Large intestine (tissue), 3 donors: Measurements from ENCODE around the gene SRGAP3. TPM values are rescaled to one million over a fixed set of nuclear protein-coding genes. Genes with fewer than 3 reads are reported as not detected.

Experiments used
- DNase-seq, 2 donors: peaks; one replicate each; pipeline versions ENCODE4 v3.0.0 to v3.0.0-alpha.2; 2013
- H3K27ac ChIP-seq: one replicate; pipeline ENCODE4 v1.5.1; 2013; ENCODE audit warnings: low read length
- H3K27me3 ChIP-seq: 2 replicates; pipeline ENCODE4 v1.6.1; 2013; ENCODE audit warnings: low read length; ENCODE audit not compliant: control insufficient read depth, insufficient read depth
- H3K36me3 ChIP-seq: 2 replicates; pipeline ENCODE4 v1.6.1; 2013; ENCODE audit warnings: low read length; ENCODE audit not compliant: control insufficient read depth, insufficient read depth
- H3K4me1 ChIP-seq: one replicate; pipeline ENCODE4 v1.6.1; 2013; ENCODE audit warnings: low read length; ENCODE audit not compliant: control insufficient read depth, insufficient read depth
- H3K4me3 ChIP-seq: one replicate; pipeline ENCODE4 v1.5.1; 2013; ENCODE audit warnings: low read length
- H3K9me3 ChIP-seq: one replicate; pipeline ENCODE4 v1.6.1; 2013; ENCODE audit warnings: mild to moderate bottlenecking, low read depth, low read length, moderate library complexity; ENCODE audit not compliant: control insufficient read depth
- WGBS: methylation state at CpG from one replicate; pipeline ENCODE4 v1.1.5; 2013; ENCODE audit warnings: low lambda C conversion rate; ENCODE audit not compliant: insufficient coverage; 5-methylcytosine and 5-hydroxymethylcytosine counted together
- polyA plus RNA-seq: library from polyadenylated mRNA; unstranded; fragments of 120-200 nt; gene quantifications from one replicate; pipeline ENCODE4 v1.2.1, GENCODE V29; 2013

SRGAP3 gene
- polyA plus RNA-seq, 1 donor, result 6.5 TPM

DNA sequence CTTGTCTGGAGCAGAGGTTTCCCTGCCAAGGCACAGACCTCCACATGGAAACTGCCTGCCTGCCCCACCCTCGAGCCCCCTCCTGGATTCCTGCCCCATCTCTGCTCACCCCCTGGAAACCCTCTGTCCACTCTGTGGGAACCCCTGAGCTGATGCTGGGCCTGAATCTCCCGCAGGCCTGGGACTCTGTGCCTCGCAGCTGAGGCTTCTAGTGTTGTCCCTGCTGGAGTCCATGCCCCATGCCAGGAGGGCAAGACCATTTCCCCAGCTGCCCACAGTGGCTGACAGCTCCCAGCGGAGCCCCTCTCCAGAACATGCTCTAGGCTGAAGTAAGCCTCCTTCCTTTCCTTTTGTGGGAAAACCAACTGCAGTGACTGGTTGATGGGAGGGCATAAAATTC, 46.9 kb downstream of the SRGAP3 start:
- WGBS, result no CpG with 5 or more reads among the region's 4 CpGs
- H3K4me1 ChIP-seq, result peaks cover 22% of the 10 kb centered on the region
- DNase-seq, result no peak

DNA sequence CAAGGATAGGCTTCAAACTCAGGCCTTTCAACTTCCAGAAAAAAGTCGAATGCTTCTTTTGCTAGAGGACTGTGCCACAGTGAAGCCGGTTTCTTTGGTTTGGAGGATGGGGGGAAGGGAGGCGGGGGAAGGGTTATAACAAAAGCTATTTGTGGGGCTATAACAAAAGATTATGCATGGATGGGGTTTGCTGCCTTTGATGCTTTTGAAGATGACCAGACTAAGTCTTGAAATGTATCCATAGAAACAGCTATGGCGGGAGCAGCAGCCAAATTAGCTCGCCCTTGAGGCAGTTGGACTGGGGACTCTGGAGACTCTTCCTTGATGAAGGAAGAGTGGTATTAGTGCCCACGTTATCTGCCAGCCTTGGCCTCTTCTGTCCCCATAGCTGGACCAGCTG, 47.5 kb downstream of the SRGAP3 start:
- no peak for DNase-seq
- Histone ChIP-seq H3K4me1 (peaks cover 17% of the 10 kb centered on the region), H3K27me3 (no peaks in the 10 kb centered on the region), H3K9me3 (no peaks in the 10 kb centered on the region), H3K27ac (no peak overlapping the region), H3K4me3 (no peak overlapping the region), H3K36me3 (no peaks in the 10 kb centered on the region)
- no CpG with 5 or more reads among the region's 6 CpGs for WGBS

More for the DNA sequence above, 46.9 kb downstream of the SRGAP3 start:
- Histone ChIP-seq H3K27ac (no peak overlapping the region), H3K4me3 (no peak overlapping the region), H3K27me3 (no peaks in the 10 kb centered on the region), H3K9me3 (no peaks in the 10 kb centered on the region), H3K36me3 (no peaks in the 10 kb centered on the region)

GRCh38 chr3:9201266-9201665, 48.2 kb downstream of the SRGAP3 start:
- no peaks in the 10 kb centered on the region for H3K27me3 ChIP-seq
- no peaks in the 10 kb centered on the region for H3K9me3 ChIP-seq
- no peak overlapping the region for H3K27ac ChIP-seq
- no peak for DNase-seq
- no peak overlapping the region for H3K4me3 ChIP-seq
- no peaks in the 10 kb centered on the region for H3K36me3 ChIP-seq
- H3K4me1 ChIP-seq, result peaks cover 11% of the 10 kb centered on the region
- 100% methylated on average over 1 of the region's 5 CpGs for WGBS

- Histone ChIP-seq H3K4me3 (no peak overlapping the region), H3K36me3 (no peaks in the 10 kb centered on the region), H3K27ac (no peak overlapping the region), H3K27me3 (no peaks in the 10 kb centered on the region), H3K9me3 (no peaks in the 10 kb centered on the region), H3K4me1 (peaks cover 8% of the 10 kb centered on the region)
- WGBS, result 92% methylated on average over 2 of the region's 3 CpGs
- no peak for DNase-seq
Observed at GRCh38 chr3:9199775-9200174, 49.7 kb downstream of the SRGAP3 start.

DNA sequence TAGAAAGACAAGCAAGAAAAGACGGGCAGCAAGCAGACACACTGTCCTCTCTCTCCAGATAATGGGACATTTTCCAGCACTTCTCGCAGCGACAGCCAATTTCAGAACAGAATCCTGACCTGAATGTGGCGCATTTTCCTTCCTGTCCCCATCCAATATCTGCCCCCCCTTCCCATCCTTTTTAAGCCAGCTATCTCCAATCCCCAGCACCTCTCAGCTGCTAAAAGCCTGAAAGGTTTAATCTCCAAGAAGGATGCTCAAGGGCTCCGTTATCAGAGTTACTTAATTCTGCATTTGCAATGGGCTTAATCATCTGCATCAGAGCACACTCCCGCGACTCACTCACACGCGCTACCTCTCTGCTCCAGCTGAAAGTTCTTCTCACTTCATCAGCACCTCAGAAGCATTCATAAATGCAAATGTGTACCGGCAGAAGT, 50.5 kb downstream of the SRGAP3 start:
- H3K9me3 ChIP-seq, result no peaks in the 10 kb centered on the region
- DNase-seq, result no peak
- 69% methylated on average over 2 of the region's 10 CpGs for WGBS
- no peaks in the 10 kb centered on the region for H3K4me1 ChIP-seq
- no peaks in the 10 kb centered on the region for H3K27me3 ChIP-seq
- H3K27ac ChIP-seq, result no peak overlapping the region
- H3K4me3 ChIP-seq, result no peak overlapping the region
- H3K36me3 ChIP-seq, result no peaks in the 10 kb centered on the region

DNA sequence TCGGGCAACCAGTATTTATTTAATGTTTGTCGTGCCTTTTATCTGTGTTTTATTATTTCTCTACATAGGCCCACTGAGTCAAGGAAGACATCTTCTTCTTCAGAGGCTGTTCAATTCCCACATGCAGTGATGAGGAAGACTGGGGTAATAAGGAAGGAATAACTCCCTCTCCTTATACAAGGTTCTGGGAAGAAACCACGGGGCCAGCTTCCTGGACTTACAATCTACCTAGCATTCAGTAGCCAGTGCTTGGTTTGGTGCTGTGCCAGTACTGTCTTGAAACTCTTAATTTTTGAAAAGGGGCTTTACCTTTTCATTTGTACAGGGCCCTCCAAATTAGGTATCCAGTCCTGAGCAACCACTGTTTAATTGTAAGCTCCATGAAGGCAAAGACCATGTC, 51.2 kb downstream of the SRGAP3 start:
- Histone ChIP-seq H3K27me3 (no peaks in the 10 kb centered on the region), H3K27ac (no peak overlapping the region), H3K4me1 (no peaks in the 10 kb centered on the region), H3K36me3 (no peaks in the 10 kb centered on the region), H3K4me3 (no peak overlapping the region), H3K9me3 (no peaks in the 10 kb centered on the region)
- no peak for DNase-seq
- WGBS, result 80% methylated on average over 2 of the region's 3 CpGs

DNA sequence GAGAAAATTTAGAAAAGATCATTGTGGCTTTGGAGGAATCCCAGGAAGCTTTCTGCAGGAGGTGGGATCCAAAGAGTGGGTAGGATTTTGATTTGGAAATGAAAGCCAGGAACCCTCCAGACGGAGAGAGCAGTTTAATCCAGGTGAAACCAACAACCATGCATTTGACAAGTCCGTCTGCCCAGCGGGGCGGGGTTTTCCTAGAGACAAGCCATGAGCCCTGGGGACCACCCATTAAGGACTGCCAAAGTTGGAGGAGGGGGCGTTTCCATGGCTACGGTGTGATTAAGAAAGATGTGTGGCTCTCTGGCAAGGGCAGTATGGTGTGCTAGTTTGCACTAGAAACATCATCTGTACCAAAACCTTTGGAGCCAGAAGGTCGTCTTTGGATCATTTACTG, 53.4 kb downstream of the SRGAP3 start:
- no peak overlapping the region for H3K4me3 ChIP-seq
- H3K27me3 ChIP-seq, result no peaks in the 10 kb centered on the region
- H3K36me3 ChIP-seq, result no peaks in the 10 kb centered on the region
- no peak overlapping the region for H3K27ac ChIP-seq
- peaks cover 8% of the 10 kb centered on the region for H3K4me1 ChIP-seq
- DNase-seq, result no peak
- H3K9me3 ChIP-seq, result no peaks in the 10 kb centered on the region
- no CpG with 5 or more reads among the region's 7 CpGs for WGBS

DNA sequence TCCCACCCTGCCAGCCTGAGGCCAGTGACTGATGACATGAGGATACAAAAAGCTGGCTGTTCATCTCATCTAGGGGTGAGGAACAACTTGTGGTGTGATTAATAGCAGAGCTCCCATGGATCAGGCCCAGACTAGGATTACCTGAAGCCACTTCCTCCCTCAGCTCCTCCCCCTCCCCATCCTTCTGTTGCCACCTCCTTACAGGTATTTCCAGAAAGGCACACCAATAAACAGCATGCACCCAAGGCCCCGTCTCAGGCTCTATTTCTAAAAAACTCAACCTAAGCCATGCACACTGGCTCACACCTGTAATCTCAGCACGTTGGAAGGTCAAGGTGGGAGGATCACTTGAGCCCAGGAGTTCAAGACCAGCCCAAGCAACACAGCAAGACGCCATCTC, 54.1 kb downstream of the SRGAP3 start:
- Histone ChIP-seq H3K36me3 (no peaks in the 10 kb centered on the region), H3K9me3 (no peaks in the 10 kb centered on the region), H3K27ac (no peak overlapping the region), H3K4me3 (no peak overlapping the region), H3K27me3 (no peaks in the 10 kb centered on the region), H3K4me1 (peaks cover 8% of the 10 kb centered on the region)
- no CpG with 5 or more reads among the region's 3 CpGs for WGBS
- DNase-seq, result no peak

DNA sequence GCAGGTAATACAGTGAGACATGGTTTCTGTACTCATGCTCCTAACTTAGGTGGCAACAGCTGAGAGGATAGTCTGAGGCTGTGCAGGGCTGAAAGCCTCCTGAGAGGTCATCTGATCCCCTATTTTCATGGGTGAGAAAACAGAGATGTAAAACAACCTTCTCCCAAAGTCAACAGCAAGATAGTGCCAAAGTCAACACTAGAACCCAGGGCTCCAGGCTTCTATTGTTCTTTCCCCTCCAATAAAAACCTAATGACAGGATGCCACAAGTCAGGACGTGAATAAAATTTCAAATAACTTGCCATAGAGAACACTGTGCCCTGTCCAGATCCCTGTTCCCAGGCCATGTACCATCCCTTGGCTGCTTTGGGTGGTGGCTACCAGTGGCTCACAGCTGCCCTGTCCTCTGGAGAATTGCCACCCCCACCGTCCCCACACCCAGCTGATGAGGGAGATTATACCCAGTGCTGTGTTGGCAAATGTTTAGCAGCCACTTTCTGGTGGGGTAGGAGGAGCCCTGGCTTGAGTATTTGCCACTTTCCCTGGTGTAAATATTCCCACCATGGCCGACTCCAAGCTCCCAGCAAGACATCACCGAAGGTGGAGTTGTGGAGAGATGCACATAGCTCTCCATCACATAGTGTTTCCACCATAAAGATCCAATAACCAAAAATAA, 54.8 kb downstream of the SRGAP3 start:
- peaks cover 8% of the 10 kb centered on the region for H3K4me1 ChIP-seq
- no peak for DNase-seq
- H3K9me3 ChIP-seq, result no peaks in the 10 kb centered on the region
- no peak overlapping the region for H3K4me3 ChIP-seq
- H3K27ac ChIP-seq, result no peak overlapping the region
- WGBS, result no CpG with 5 or more reads among the region's 4 CpGs
- H3K27me3 ChIP-seq, result no peaks in the 10 kb centered on the region
- no peaks in the 10 kb centered on the region for H3K36me3 ChIP-seq

GRCh38 chr3:9193633-9194195, 55.7 kb downstream of the SRGAP3 start:
- DNase-seq, result no peak
- WGBS, result no CpG with 5 or more reads among the region's 10 CpGs
- Histone ChIP-seq H3K36me3 (no peaks in the 10 kb centered on the region), H3K4me1 (peaks cover 8% of the 10 kb centered on the region), H3K4me3 (no peak overlapping the region), H3K9me3 (no peaks in the 10 kb centered on the region), H3K27ac (no peak overlapping the region), H3K27me3 (no peaks in the 10 kb centered on the region)

DNA sequence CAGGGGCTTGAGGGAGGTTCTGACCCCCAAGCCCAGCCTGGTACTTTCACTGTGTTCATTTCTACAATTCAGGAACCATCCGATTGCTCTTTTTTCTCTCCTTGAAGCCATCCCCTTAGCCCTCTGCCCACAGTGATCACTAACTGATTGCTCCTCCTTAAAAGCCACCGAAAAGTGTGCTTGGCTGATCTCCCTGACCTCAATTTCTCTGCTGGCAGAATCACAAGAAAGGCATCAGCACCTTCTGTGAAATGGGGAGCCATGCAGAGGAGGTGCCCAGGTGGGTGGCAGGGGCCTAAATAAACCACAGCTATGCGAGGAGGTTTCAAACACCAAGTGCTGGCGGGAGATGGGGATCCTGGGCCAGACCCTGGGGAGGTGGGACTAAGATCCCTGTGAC, 56.2 kb downstream of the SRGAP3 start:
- WGBS, result 67% methylated on average over 1 of the region's 4 CpGs
- no peak overlapping the region for H3K27ac ChIP-seq
- H3K4me3 ChIP-seq, result no peak overlapping the region
- H3K9me3 ChIP-seq, result no peaks in the 10 kb centered on the region
- no peaks in the 10 kb centered on the region for H3K27me3 ChIP-seq
- peaks cover 8% of the 10 kb centered on the region for H3K4me1 ChIP-seq
- no peak for DNase-seq
- no peaks in the 10 kb centered on the region for H3K36me3 ChIP-seq
